K562 (cell line): Measurements from ENCODE around the gene KAZN. TPM values are rescaled to one million over a fixed set of nuclear protein-coding genes. Genes with fewer than 3 reads are reported as not detected.
A peak's percentile ranks its signal among the peaks of the same experiment; 100 is the strongest.

ENCODE experiments used
- ATF3 ChIP-seq, 2 experiments: fragments of 450-650 bp in 1 of 2; sonication (generic) in 1 of 2; formaldehyde crosslinking in 1 of 2; IDR thresholded peaks in 1 of 2; conservative IDR thresholded peaks in 1 of 2; 2 replicates each; pipeline versions ENCODE4 v1.6.1 to v1.8.1; 2016 to 2023; ENCODE audit warnings: mild to moderate bottlenecking in 2 of 2, moderate library complexity in 2 of 2, inconsistent platforms in 1 of 2, missing genetic modification reagents in 1 of 2
- BCOR ChIP-seq: fragments of 450-650 bp; IDR thresholded peaks from 2 replicates; pipeline ENCODE4 v1.6.1; 2016
- CREB1 ChIP-seq, 2 experiments: sonication (generic) in 1 of 2; formaldehyde crosslinking in 1 of 2; IDR thresholded peaks; 2 replicates each; pipeline versions ENCODE4 v1.6.1 to v1.8.0; 2012 to 2022; ENCODE audit warnings: inconsistent platforms in 1 of 2, mild to moderate bottlenecking in 1 of 2, missing genetic modification reagents in 1 of 2, moderate library complexity in 1 of 2
- EP400 ChIP-seq: fragments of 450-650 bp; IDR thresholded peaks from 2 replicates; pipeline ENCODE4 v1.6.1; 2017; ENCODE audit warnings: antibody characterized with exemption, mild to moderate bottlenecking, moderate library complexity
- FOXM1 ChIP-seq, 2 experiments: fragments of 450-650 bp in 1 of 2; sonication (generic) in 1 of 2; formaldehyde crosslinking in 1 of 2; IDR thresholded peaks; 2 replicates each; pipeline versions ENCODE4 v1.6.1 to v1.9.0; 2017 to 2022; ENCODE audit warnings: low read depth in 2 of 2, mild to moderate bottlenecking in 2 of 2, missing genetic modification reagents in 1 of 2, moderate library complexity in 1 of 2
- GTF2F1 ChIP-seq: IDR thresholded peaks from 2 replicates; pipeline ENCODE4 v1.6.1; 2011; ENCODE audit warnings: low read depth, low read length, improper control_type of control experiment
- HBP1 ChIP-seq: fragments of 450-650 bp; formaldehyde crosslinking; IDR thresholded peaks from 2 replicates; pipeline ENCODE4 v1.4.0; 2022; ENCODE audit warnings: missing genetic modification characterization
- LEF1 ChIP-seq: fragments of 450-650 bp; IDR thresholded peaks from 2 replicates; pipeline ENCODE4 v1.6.1; 2016; ENCODE audit warnings: mild to moderate bottlenecking
- MTA2 ChIP-seq: fragments of 450-650 bp; IDR thresholded peaks from 2 replicates; pipeline ENCODE4 v1.6.1; 2016; ENCODE audit warnings: low read depth
- NFE2 ChIP-seq: IDR thresholded peaks from 2 replicates; pipeline ENCODE4 v1.6.1; 2014; ENCODE audit warnings: antibody characterized with exemption, low read depth
- NR1H2 ChIP-seq: sonication (generic); formaldehyde crosslinking; IDR thresholded peaks from 2 replicates; pipeline ENCODE4 v1.4.0; 2020; ENCODE audit warnings: mild to moderate bottlenecking, missing genetic modification reagents
- NR2C1 ChIP-seq, 2 experiments: fragments of 450-650 bp; IDR thresholded peaks; 2 replicates each; pipeline ENCODE4 v1.6.1; 2017; ENCODE audit warnings: mild to moderate bottlenecking in 2 of 2, antibody characterized with exemption in 1 of 2, inconsistent platforms in 1 of 2, missing compliant biosample characterization in 1 of 2, missing genetic modification characterization in 1 of 2
- RBM25 ChIP-seq: fragments of 200-400 bp; formaldehyde crosslinking; IDR thresholded peaks from 2 replicates; pipeline ENCODE4 v1.6.1; 2018; ENCODE audit warnings: low read length, low read depth, moderate library complexity; ENCODE audit not compliant: severe bottlenecking
- SMAD4 ChIP-seq: fragments of 250-450 bp; sonication (Bioruptor Pico); conservative IDR thresholded peaks from 2 replicates; pipeline ENCODE4 v1.8.0; 2021; ENCODE audit warnings: inconsistent platforms, mild to moderate bottlenecking, moderate library complexity
- SMARCC2 ChIP-seq: fragments of 450-650 bp; IDR thresholded peaks from 2 replicates; pipeline ENCODE4 v1.6.1; 2017; ENCODE audit warnings: antibody characterized with exemption, moderate library complexity, mild to moderate bottlenecking, low read depth
- SUPT5H ChIP-seq: fragments of 450-650 bp; IDR thresholded peaks from 2 replicates; pipeline ENCODE4 v1.6.1; 2016
- TCF7 ChIP-seq: sonication (generic); IDR thresholded peaks from 2 replicates; pipeline ENCODE4 v1.6.1; 2016; ENCODE audit warnings: antibody characterized with exemption, borderline replicate concordance
- TFAM ChIP-seq: fragments of 250-450 bp; sonication (Bioruptor Pico); conservative IDR thresholded peaks from 2 replicates; pipeline ENCODE4 v1.5.0; 2021; ENCODE audit warnings: mild to moderate bottlenecking, moderate library complexity
- TRIM24 ChIP-seq, 2 experiments: fragments of 450-650 bp; IDR thresholded peaks; 2 replicates each; pipeline ENCODE4 v1.6.1; 2016
- ZEB2 ChIP-seq: fragments of 450-650 bp; IDR thresholded peaks from 2 replicates; pipeline ENCODE4 v1.6.1; 2016
- ZNF551 ChIP-seq: fragments of 250-450 bp; sonication (Bioruptor Pico); IDR thresholded peaks from 2 replicates; pipeline ENCODE4 v1.5.0; 2021; ENCODE audit warnings: mild to moderate bottlenecking, moderate library complexity
- ZNF586 ChIP-seq: fragments of 450-650 bp; formaldehyde crosslinking; conservative IDR thresholded peaks from 2 replicates; pipeline ENCODE4 v1.4.0; 2020; ENCODE audit warnings: mild to moderate bottlenecking, moderate library complexity
- polyA plus RNA-seq, 8 experiments: library from polyadenylated mRNA; depleted of rRNA in 4 of 8; stranded (reverse) in 5 of 8; unstranded in 3 of 8; fragments of >200 nt; fragmentation: Nextera tagmentation in 2 of 8; fragmentation: Illumina TruSeq in 1 of 8; extraction: Ambion mirVana in 2 of 8; extraction: Trizol in 1 of 8; gene quantifications; 2 replicates each; pipeline versions ENCODE4 v1.2.1 to v1.2.3, GENCODE V29; 2011 to 2014; ENCODE audit warnings: inconsistent platforms in 1 of 8, missing spikeins in 1 of 8
- total RNA-seq, 7 experiments: library from RNA; depleted of rRNA in 6 of 7; stranded (reverse); fragments of >200 nt in 6 of 7; fragmentation: Illumina TruSeq in 2 of 7; extraction: Trizol in 2 of 7; gene quantifications; 2 replicates each; pipeline versions ENCODE4 v1.2.1 to v1.2.3, GENCODE V29; 2011 to 2021; ENCODE audit warnings: low replicate concordance in 1 of 7

Gene KAZN
- total and polyA plus RNA-seq, 9 of the 15 experiments (the other 6 are each of a cell fraction or from before 2014, with no cell fraction given) = 2.1 to 21.6 (median 5.4) TPM

- TF ChIP-seq NR1H2 (CRISPR knock-in tag) (no peak), NFE2 (peak; percentile 83), ZNF586 (CRISPR knock-in tag) (no peak), RBM25 (peak; percentile 83), TCF7 (no peak), ZEB2 (peak; percentile 55; the same call in 1 of the 2 replicates), NR2C1 (IDR thresholded peaks at IDR 0.05) (0 out of 2 replicates have a peak, but pooled peaks have one; percentile 38), NR2C1 (tag; IDR thresholded peaks at IDR 0.05) (peak; percentile 59), MTA2 (no peak), BCOR (peak; percentile 96), FOXM1 (IDR thresholded peaks at IDR 0.05; ENCODE audit: low read depth) (no peak), FOXM1 (CRISPR knock-in tag; IDR thresholded peaks at IDR 0.05; ENCODE audit: low read depth) (no peak), ATF3 (IDR thresholded peaks at IDR 0.05) (peak; percentile 43), ATF3 (CRISPR knock-in tag; conservative IDR thresholded peaks at IDR 0.05) (no peak), LEF1 (no peak), SMAD4 (CRISPR knock-in tag) (0 out of 2 replicates have a peak, but pooled peaks have one; percentile 16), TRIM24 (IDR thresholded peaks at IDR 0.05) (peak; percentile 70 to 73; a peak in 3 of 4 replicates), GTF2F1 (no peak), CREB1 (IDR thresholded peaks at IDR 0.05) (no peak), CREB1 (CRISPR knock-in tag; IDR thresholded peaks at IDR 0.05) (no peak), ZNF551 (CRISPR knock-in tag) (no peak), TFAM (CRISPR knock-in tag) (no peak), HBP1 (CRISPR knock-in tag) (0 out of 2 replicates have a peak, but pooled peaks have one; percentile 9), EP400 (0 out of 2 replicates have a peak, but pooled peaks have one; percentile 27), SUPT5H (0 out of 2 replicates have a peak, but pooled peaks have one; percentile 2), SMARCC2 (no peak)
These were observed 175.7 kb downstream of the KAZN start (continued) for GRCh38 chr1:14774225-14774624.
